Activated CD8-positive, alpha-beta memory T cell treated with anti-CD3 and anti-CD28 coated beads, Interleukin-2, amount 50 U/mL, for 1 hour (primary cell): ENCODE results near the gene P2RX4.
"Not testable (repeated sequence)": the region's sequence is repeated elsewhere in the genome, so short reads cannot be mapped to it uniquely, and the experiment has no call there.

ENCODE experiments used
- DNase-seq: peaks from one replicate; pipeline ENCODE4 v3.0.0-alpha.2; 2020; ENCODE audit errors: extremely low read depth

P2RX4 gene

DNA sequence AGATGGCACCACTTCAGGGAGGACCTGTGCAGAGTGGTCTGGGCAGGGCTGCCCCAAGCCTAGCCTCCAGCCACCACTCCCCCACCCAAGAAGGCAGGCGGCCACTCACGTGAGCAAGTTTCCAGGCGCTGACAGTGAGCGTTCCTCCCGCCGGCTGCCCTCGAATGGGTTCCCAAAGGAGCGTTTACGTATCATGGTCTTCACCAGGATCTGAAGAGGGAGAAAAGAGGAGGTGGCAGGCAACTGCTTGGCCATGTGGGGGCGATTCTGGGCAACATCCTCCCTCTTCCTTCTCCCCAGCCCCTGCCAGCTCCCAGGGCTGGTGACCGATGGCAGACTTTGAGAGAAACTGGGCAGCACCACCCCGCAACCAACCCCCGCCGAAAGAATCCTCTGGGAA lies 35.1 kb downstream of the P2RX4 start:
- no peak for DNase-seq

DNA sequence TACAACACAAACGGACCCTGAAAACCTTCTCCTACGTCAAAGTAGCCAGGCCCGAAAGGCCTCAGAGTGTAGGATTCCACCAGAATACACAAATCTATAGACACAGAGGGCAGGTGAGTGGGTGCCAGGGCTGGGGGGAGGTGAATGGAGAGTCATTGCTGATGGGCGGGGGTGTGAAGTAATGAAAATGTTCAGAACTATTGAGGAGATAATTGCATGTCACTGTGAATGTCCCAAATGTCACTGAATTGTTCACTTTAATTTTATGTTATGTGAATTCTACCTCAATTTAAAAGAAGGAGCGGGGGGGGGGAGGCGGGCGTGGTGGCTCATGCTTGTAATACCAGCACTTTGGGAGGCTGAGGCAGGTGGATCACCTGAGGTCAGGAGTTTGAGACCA lies 36.0 kb downstream of the P2RX4 start:
- no peak for DNase-seq

DNA sequence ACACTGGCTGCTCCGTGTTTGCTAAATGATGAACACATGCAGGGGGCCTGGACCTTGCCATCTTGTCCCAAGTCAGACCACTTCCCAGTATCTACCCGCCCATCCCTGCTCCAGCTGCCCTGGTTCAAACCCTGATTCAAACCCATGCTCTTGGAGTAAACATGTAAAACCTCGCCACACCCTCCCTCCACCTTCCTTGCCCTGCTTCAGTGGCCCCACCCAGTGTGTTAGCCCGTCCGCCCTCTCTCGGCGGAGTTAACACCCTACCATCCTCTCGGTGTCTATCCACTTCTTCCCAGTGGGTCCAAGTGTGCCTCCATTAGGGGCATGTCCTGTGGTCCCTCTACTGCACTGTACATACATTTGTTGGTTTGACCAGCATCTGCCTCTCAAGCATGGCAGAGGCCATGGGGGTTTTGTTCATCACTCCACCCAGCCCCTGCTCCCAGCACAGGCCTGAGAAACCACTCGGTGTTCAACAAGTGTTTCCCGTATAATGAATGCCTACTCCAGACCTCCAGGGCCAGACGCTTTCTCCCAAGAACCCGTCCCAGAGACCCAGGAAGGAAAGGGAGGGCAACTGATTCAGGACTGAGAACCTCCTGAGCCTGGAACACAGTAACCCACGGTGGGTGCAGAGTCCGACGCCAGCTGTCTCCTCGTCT lies 37.1 kb downstream of the P2RX4 start:
- no peak for DNase-seq

GRCh38 chr12:121248622-121249021 lies 38.7 kb downstream of the P2RX4 start:
- no peak for DNase-seq

GRCh38 chr12:121250359-121250758 lies 40.4 kb downstream of the P2RX4 start:
- no peak for DNase-seq

DNA sequence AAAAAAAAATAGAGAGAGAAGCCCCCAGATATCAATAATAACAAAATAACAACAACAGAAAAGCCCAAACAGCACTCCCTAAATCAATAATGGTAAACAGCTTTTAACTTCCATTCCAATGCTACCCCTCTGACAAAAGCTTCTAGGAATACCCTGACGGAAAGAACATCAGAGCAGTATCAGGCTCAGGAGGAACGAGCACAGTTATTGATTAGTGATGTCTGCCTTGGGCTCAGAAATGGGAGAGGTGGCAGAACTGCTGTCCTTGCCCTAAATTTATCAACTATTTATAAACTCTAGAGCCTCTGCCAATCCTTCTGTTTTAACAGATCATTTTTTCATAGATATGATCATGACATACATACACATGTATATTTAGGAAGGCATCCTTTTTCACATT lies 41.9 kb downstream of the P2RX4 start:
- DNase-seq, result no peak

- no peak for DNase-seq
Observed at GRCh38 chr12:121252712-121253345, 42.9 kb downstream of the P2RX4 start.

DNA sequence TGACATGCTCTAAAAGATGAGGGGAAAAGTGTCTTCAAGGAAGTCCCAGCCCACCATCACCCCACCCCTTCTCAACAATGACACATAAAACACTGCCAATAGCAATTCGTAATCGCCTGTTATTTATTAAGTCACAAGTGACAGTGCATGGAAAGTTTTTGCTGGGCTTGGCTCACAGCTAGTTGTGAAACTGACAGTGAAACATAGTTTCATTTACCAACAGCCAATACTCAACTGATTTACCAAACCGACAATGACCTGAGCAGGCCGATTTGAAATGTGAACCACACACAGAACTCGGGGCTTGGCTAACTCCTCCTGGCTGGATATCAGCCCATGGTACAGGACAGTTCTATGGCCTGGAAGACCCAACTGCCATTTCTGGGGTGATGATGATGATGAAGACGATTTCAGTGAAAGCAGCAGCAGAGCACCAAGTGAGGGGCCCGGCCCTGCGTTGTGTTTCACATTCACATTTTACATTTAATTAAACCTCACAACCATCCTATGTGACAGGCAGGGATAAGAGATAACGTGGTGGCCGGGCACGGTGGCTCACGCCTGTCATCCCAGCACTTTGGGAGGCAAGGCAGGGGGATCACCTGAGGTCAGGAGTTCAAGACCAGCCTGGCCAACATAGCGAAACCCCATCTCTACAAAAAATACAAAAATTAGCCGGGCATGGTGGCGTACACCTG lies 43.9 kb downstream of the P2RX4 start:
- DNase-seq, result no peak

DNA sequence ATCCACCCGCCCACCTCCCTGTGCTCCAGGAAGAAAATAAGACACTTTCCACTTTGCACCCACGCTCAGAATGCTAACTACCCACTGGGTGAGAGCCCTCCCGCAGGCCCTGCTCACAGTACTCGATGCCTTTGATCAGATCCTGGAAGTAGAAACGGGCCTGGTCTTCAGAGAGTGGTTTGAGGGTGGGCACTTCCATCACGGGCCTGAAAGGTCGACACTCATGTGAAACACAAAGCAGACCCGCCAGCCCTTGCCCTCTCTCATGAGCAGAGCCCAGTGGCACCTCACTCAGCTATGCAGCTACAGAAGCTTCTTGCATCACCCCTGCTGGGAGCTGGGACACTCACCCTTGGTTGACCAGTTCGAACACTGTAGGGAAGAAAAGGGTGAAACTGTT lies 45.5 kb downstream of the P2RX4 start:
- no peak for DNase-seq

DNA sequence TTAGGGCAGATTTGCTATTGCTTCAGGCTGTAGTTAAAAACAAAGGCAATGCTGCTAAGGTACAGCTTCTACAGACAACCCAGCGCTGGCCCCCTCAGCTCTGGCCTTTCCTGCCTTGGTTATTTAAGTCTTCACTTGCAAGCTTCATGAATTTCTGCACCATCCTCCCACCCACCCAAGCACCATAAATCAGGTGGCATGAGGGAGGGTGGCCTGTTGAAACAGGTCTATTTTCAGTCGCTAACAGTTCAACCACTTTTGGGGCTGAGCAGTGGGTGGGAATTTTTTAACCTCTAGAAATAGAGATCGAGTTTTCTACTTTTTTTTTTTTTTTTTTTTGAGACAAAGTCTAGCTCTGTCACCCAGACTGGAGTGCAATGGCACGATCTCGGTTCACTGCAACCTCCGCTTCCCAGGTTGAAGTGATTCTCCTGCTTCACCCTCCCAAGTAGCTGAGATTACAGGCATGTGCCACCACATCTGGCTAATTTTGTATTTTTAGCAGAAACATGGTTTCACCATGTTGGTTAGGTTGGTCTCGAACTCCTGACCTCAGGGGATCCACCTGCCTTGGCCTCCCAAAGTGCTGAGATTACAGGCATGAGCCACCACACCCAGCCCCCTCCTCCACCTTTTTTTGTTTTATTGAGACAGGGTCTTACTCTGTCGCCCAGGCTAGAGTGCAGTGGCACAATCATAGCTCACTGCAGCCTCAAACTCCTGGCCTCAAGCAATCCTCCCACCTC lies 47.9 kb downstream of the P2RX4 start:
- not testable (repeated sequence) for DNase-seq

GRCh38 chr12:121259074-121259473 lies 49.1 kb downstream of the P2RX4 start:
- DNase-seq, result no peak

GRCh38 chr12:121260091-121260490 lies 50.2 kb downstream of the P2RX4 start:
- DNase-seq, result no peak

DNA sequence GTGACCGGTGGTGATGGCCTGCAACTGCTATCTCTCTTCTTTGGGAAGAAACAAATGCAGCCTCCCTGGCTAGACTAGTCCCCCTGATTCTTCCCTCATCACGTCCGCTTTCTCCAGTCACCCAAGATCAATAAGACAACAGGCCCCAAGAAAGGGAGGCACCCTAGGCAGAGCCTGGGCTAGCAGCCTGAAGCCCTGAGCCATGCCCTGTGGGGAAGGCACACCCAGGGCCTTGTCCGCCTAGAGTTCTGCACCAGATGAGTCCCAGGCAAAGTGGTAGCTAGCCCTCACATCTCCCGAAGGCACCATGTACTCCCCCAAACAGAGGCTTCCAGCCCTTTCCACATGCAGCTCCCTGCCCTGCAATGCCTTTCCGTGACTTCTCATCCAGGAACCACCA lies 51.5 kb downstream of the P2RX4 start:
- DNase-seq, result no peak

- DNase-seq, result no peak
Observed at GRCh38 chr12:121263206-121263935, 53.4 kb downstream of the P2RX4 start.

- DNase-seq, result no peak
Observed at GRCh38 chr12:121264135-121264534, 54.2 kb downstream of the P2RX4 start.

- DNase-seq, result no peak
Observed at GRCh38 chr12:121264951-121265515, 55.1 kb downstream of the P2RX4 start.

GRCh38 chr12:121267822-121268221 lies 57.9 kb downstream of the P2RX4 start:
- DNase-seq, result no peak

GRCh38 chr12:121273364-121273896 lies 63.5 kb downstream of the P2RX4 start:
- DNase-seq, result no peak

GRCh38 chr12:121274036-121274763 lies 64.3 kb downstream of the P2RX4 start:
- DNase-seq, result no peak

GRCh38 chr12:121277374-121277759 lies 67.4 kb downstream of the P2RX4 start:
- no peak for DNase-seq
